AG20443 (cell line): ENCODE measurements around the gene OSBPL7.
"Not testable (repeated sequence)": the region's sequence is repeated elsewhere in the genome, so short reads cannot be mapped to it uniquely, and the experiment has no call there.

Experiments used
- DNase-seq: peaks from one replicate; pipeline ENCODE4 v3.0.0; 2012; ENCODE audit warnings: low spot score, mixed read lengths

OSBPL7 gene

GRCh38 chr17:47806026-47806912 is 15.3 kb downstream of the OSBPL7 start:
- DNase-seq = no peak

GRCh38 chr17:47804461-47804860 is 17.1 kb downstream of the OSBPL7 start:
- no peak for DNase-seq

DNA sequence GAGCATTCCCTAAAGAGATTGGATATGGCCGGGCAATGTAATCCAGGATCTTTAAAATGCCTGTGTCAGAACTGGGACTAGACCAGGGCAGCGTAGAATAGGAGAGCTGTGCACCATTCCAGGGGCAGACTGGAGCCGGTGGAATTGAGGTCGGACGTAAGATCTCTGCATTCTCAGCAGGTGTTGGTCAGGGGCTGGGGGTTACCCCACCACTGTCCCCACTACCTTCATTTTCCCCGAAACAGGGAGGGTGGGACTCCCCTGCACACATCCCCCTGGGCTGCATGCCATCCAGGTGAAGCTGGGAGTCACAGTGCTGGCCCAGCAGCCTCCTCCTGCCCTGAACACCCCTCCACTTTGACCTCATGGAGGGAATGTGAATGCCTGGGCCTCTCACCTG is 17.8 kb downstream of the OSBPL7 start:
- DNase-seq = no peak

- DNase-seq = no peak
These were observed 18.4 kb downstream of the OSBPL7 start for GRCh38 chr17:47803201-47803600.

- peak; percentile 72 for DNase-seq
These were observed 19.1 kb downstream of the OSBPL7 start for GRCh38 chr17:47802341-47803022.

DNA sequence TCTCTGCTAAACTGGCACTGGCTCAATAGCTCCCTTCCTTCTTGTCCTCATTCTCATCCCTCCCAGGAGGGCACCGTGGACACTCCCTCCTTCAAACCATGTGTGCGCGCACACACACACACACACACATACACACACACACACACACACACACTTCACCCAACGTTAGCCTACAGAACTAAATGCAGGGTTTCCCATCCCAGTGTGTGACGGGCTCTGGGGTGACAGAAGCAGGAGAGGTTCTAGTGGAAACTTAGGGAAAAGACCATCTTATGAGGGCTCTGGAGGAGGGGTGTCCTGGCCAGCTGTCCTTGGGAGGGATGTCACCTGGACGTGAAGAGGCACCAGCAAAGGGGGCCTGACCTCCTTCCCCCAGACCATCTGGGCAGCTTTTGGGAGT is 19.7 kb downstream of the OSBPL7 start:
- DNase-seq = no peak

DNA sequence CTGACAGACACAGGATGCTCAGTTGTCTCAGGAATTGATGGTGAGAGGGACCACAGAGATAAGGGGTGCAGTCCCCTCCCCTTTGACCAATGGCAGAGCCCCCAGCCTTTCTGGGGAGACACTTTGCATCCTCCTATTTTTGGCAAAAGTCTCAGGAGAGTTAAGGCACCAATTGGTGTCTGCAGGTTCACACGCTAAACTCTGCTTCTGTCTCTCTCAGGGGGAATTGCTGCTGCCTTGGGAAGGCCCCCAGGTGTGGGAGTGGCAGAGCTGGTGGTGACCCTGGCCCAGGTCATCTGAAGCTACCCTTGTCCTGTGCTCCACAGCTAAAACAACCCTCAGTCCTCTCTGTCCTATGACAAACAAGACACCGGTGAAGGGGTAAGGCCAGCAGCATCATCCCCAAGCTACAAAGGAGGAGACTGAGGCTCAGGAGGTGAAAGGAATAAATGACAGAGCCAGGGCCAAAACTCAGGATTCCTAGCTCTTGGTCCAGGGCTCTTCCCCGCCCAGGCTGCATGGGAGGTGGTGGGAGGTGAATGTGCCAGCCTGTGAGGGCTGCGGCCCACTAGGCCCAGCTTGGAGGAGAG is 20.3 kb downstream of the OSBPL7 start:
- DNase-seq = no peak

- DNase-seq = no peak
These were observed 20.9 kb downstream of the OSBPL7 start for GRCh38 chr17:47800686-47801085.

DNA sequence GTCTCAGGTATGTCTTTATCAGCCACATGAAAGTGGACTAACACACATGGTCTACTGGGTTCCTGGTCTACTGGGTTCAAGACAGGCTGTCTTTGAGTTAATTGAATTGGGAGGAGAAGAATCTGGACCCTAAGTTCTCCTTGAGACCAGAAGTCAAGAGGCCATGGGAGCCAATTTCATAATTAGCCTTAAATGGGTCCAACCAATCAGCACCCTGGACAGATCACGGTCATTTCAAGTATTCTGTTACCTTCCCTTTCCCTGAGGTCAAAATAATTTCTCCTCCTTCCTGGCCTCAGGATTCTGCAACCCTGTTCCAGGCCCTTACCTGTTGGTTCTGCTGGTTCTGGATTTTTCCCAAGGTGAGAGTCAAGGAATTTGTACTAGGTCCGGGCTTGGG is 23.8 kb downstream of the OSBPL7 start:
- no peak for DNase-seq

DNA sequence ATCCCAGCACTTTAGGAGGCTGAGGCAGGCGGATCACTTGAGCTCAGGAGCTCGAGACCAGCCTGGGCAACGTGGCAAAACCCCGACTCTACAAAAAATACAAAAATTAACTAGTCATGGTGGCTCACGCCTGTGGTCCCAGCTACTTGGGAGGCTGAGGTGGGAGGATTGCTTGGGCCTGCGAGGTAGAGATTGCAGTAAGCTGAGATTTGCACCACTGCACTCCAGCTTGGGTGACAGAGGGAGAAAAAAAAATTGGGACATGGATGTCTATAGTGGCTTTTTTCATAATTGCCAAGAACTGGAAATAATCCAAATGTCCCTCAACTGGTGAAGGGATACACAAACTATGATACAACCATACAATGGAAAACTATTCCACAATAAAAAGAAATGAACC is 28.6 kb downstream of the OSBPL7 start:
- DNase-seq = no peak

DNA sequence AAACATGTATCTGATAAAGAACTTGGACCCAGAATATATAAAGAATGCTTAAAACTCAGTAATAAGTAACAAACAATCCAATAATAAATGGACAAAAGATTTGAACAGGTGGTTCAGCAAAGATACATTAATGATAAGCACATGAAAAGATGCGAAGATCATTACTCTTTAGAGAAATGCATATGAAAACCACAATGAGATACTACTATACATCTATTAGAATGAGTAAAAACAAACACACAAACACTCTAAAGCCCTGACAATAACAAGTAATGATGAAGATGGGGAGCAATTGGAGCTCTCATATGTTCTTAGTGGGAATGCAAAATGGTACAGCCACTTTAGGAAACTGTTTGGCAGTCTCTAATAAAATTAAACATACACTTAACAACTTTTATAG is 29.1 kb downstream of the OSBPL7 start:
- DNase-seq = no peak

DNA sequence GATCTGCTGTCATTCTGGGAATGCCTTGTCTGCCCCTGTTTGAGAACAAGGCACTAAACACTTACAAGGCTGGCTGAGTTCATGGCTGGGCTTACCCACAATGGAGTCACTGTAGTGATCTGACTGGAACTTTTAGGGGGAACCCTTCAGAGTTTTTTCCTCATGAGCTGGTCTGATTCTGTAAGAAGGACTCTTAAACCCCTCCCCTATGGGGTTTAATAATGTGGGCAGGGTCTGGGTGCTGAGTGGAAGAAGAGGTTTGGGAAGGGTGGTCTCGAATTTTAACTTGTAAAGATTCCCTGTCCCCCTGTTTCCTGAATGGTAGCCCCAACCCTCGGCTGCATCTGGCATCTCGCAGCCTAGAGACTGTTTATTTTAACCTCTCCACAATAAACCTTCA is 30.6 kb downstream of the OSBPL7 start:
- no peak for DNase-seq

GRCh38 chr17:47789611-47790561 is 31.7 kb downstream of the OSBPL7 start:
- DNase-seq = peak; percentile 92

- no peak for DNase-seq
These were observed 36.0 kb downstream of the OSBPL7 start for GRCh38 chr17:47785538-47786123.

GRCh38 chr17:47781397-47781796 is 40.2 kb downstream of the OSBPL7 start:
- no peak for DNase-seq

DNA sequence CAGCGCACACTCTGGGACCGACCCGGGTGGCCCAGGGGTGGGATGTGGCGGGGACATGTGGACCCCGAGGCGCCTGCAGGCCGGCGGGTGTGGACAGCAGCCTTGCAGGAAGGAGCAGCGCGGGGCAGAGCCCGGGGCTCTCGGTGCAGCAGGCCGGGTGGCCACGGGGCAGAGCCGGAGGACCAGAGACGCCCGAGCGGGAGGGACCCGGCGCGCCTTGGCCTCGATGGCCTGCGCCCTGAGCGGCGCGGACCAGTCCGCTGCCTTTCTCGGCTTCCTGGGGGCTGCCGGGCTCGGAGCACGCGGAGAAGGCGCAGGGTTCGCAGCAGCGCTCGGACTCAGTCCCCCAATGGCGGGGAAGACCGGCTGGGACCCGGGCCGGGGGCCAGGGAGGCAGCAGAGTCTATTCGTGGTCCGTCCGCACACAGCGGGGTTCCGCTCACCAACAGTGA is 43.4 kb downstream of the OSBPL7 start:
- DNase-seq = no peak

DNA sequence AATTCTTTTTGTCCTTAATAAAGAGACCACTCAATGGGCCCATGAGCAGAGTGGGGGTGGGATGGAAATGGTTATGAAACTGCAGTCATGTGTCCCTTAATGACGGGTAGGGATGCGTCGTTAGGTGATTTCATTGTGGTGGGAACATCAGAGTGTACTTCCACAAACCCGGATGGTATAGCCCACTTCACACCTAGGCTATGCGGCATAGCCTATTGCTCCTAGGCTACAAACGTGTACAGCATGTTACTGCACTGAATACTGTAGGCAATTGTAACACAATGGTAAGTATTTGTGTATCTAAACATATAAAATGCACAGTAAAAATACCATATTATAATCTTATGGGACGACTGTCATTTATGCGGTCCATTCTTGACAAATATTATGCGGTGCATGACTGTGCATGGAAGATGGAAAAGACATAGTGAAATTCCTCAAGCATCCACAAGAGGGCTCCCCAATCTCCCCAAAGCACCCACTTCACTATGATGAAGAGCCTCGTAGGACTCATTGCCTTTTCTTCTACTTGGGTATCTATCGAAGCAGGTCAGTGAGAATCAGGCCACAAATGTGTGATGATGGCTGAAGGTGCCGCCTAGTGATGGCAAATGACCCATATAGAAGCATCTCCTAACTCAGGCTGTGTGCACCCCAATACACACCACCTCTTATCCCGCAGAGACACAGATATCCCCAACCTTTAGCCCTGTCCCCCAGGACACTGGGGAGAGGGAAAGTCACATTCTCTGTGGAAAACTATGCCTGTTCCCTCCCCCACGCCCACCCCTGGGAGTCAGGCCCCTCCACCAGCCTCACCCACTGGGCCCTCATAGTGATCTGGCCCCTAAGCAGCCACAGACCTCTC is 45.0 kb downstream of the OSBPL7 start:
- peak; percentile 66 for DNase-seq

DNA sequence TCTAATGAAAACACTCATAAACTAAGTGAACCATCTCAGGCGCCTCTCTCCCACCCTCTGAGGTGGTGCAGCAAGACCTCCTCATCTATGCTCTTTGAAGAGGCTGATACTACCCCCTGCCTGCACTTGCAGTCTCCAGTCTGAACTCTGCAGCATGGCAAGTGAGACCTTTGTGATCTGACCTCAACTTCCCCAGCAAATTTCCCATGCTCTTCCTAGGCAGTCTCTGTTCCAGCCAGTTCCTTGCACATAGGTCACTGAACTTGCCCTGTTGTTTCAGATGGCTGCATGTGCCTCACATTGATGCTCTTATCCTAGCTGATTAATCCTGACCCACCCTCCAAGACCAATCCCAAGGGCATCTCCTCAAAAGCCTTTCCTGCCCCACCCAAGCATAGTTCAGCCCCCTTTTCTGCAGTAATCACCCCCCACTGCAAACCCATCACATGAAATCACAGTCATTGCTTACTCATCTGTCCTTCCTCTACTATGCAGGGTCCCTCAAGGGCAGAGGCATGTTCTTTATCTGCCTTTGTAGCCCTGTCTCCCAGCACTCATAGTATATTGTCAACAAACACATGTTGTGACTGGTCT is 46.5 kb downstream of the OSBPL7 start:
- no peak for DNase-seq

GRCh38 chr17:47774331-47774730 is 47.3 kb downstream of the OSBPL7 start:
- no peak for DNase-seq

- DNase-seq = not testable (repeated sequence)
These were observed 47.9 kb downstream of the OSBPL7 start for GRCh38 chr17:47773649-47774048.
